GM12878 (cell line): ENCODE results near the gene FAM89B. TPM values are rescaled to one million over a fixed set of nuclear protein-coding genes. Genes with fewer than 3 reads are reported as not detected.

Experiments used
- CBX5 ChIP-seq: sonication (generic); IDR thresholded peaks from 2 replicates; pipeline ENCODE4 v1.6.1; 2016; ENCODE audit warnings: low read depth, moderate library complexity, mild to moderate bottlenecking, inconsistent platforms
- CREB1 ChIP-seq: IDR thresholded peaks from 2 replicates; pipeline ENCODE4 v1.6.1; 2012; ENCODE audit warnings: low read depth, mild to moderate bottlenecking, inconsistent platforms
- EGR1 ChIP-seq, 2 experiments: IDR thresholded peaks; 1 replicate in 1 of 2; 2 replicates in 1 of 2; pipeline ENCODE4 v1.6.1; 2011 to 2012; ENCODE audit warnings: low read depth in 2 of 2, low read length in 2 of 2, borderline replicate concordance in 1 of 2, mild to moderate bottlenecking in 1 of 2, moderate library complexity in 1 of 2
- HCFC1 ChIP-seq: fragments of 150-350 bp; IDR thresholded peaks from 2 replicates; pipeline ENCODE4 v1.6.1; 2014; ENCODE audit warnings: low read length
- MEF2B ChIP-seq: fragments of 450-650 bp; IDR thresholded peaks from 2 replicates; pipeline ENCODE4 v1.6.1; 2018; ENCODE audit warnings: mild to moderate bottlenecking, moderate library complexity; ENCODE audit not compliant: partially characterized antibody, poor library complexity, severe bottlenecking
- MXI1 ChIP-seq: fragments of 150-350 bp; IDR thresholded peaks from 2 replicates; pipeline ENCODE4 v1.6.1; 2011; ENCODE audit warnings: low read depth, mild to moderate bottlenecking, inconsistent platforms, low read length, improper control_type of control experiment
- NR2F1 ChIP-seq: fragments of 450-650 bp; conservative IDR thresholded peaks from 2 replicates; pipeline ENCODE4 v1.6.1; 2017; ENCODE audit warnings: mild to moderate bottlenecking
- PAX8 ChIP-seq: fragments of 450-650 bp; IDR thresholded peaks from 2 replicates; pipeline ENCODE4 v1.6.1; 2017; ENCODE audit warnings: mild to moderate bottlenecking, moderate library complexity
- POLR2A ChIP-seq: IDR thresholded peaks from 2 replicates; pipeline ENCODE4 v1.6.1; 2011; ENCODE audit warnings: low read depth, mild to moderate bottlenecking, low read length
- POLR2AphosphoS2 ChIP-seq: IDR thresholded peaks from 2 replicates; pipeline ENCODE4 v1.6.1; 2011; ENCODE audit warnings: low read depth, mild to moderate bottlenecking, low read length, improper control_type of control experiment, moderate library complexity
- POLR2AphosphoS5 ChIP-seq: IDR thresholded peaks from 2 replicates; pipeline ENCODE4 v1.6.1; 2011; ENCODE audit warnings: mild to moderate bottlenecking, low read length, inconsistent platforms
- RB1 ChIP-seq: fragments of 450-650 bp; formaldehyde crosslinking; IDR thresholded peaks from 2 replicates; pipeline ENCODE4 v1.6.1; 2017; ENCODE audit warnings: mild to moderate bottlenecking, borderline replicate concordance
- RCOR1 ChIP-seq: conservative IDR thresholded peaks from 2 replicates; pipeline ENCODE4 v1.6.1; 2012; ENCODE audit warnings: low read depth, low read length, improper control_type of control experiment
- SMARCA5 ChIP-seq: fragments of 450-650 bp; IDR thresholded peaks from 2 replicates; pipeline ENCODE4 v1.6.1; 2017; ENCODE audit warnings: mild to moderate bottlenecking
- ZNF274 ChIP-seq: IDR thresholded peaks from one replicate; pipeline ENCODE4 v1.8.0; 2011; ENCODE audit not compliant: insufficient read length, insufficient read depth
- polyA plus RNA-seq, 11 experiments: library from polyadenylated mRNA; depleted of rRNA in 4 of 11; unstranded in 6 of 11; stranded (reverse) in 5 of 11; fragments of >200 nt; fragmentation: Nextera tagmentation in 4 of 11; fragmentation: Illumina TruSeq in 1 of 11; extraction: Ambion mirVana in 4 of 11; extraction: Trizol in 1 of 11; gene quantifications; 1 replicate in 1 of 11; 2 replicates in 10 of 11; pipeline versions ENCODE4 v1.2.1 to v1.2.3, GENCODE V29; 2011 to 2016; ENCODE audit warnings: inconsistent platforms in 2 of 11, missing spikeins in 2 of 11, low read depth in 1 of 11
- total RNA-seq, 4 experiments: library from RNA; depleted of rRNA in 3 of 4; stranded (reverse); fragments of >200 nt in 3 of 4; fragmentation: Illumina TruSeq in 1 of 4; extraction: Trizol in 1 of 4; gene quantifications; 2 replicates each; pipeline versions ENCODE4 v1.2.1 to v1.2.3, GENCODE V29; 2013 to 2021
- TF ChIP-seq, protein P1 (sequence below): fragments of 450-650 bp; IDR thresholded peaks from 2 replicates; pipeline ENCODE4 v1.6.1; 2017; ENCODE audit warnings: mild to moderate bottlenecking
- TF ChIP-seq, protein P2 (sequence below): IDR thresholded peaks from 2 replicates; pipeline ENCODE4 v1.6.1; 2011; ENCODE audit warnings: mild to moderate bottlenecking, low read depth, low read length, moderate library complexity; ENCODE audit not compliant: insufficient replicate concordance
- TF ChIP-seq, protein P3 (sequence below): fragments of 450-650 bp; IDR thresholded peaks from 2 replicates; pipeline ENCODE4 v1.6.1; 2016; ENCODE audit warnings: mild to moderate bottlenecking
- TF ChIP-seq, protein P4 (sequence below): IDR thresholded peaks from 2 replicates; pipeline ENCODE4 v1.6.1; 2011; ENCODE audit warnings: borderline replicate concordance, low read depth, mild to moderate bottlenecking, moderate library complexity, low read length; ENCODE audit not compliant: insufficient read depth, poor library complexity, severe bottlenecking
- TF ChIP-seq, protein P5 (sequence below): fragments of 450-650 bp; conservative IDR thresholded peaks from 2 replicates; pipeline ENCODE4 v1.6.1; 2017; ENCODE audit warnings: mild to moderate bottlenecking, moderate library complexity
- TF ChIP-seq, protein P6 (sequence below): IDR thresholded peaks from 2 replicates; pipeline ENCODE4 v1.6.1; 2012; ENCODE audit warnings: low read depth, low read length, improper control_type of control experiment

FAM89B gene
- total and polyA plus RNA-seq, 10 of the 15 experiments (the other 5 are each of a cell fraction or from before 2014, with no cell fraction given): 0.34 to 36.7 (median 9.8) TPM

DNA sequence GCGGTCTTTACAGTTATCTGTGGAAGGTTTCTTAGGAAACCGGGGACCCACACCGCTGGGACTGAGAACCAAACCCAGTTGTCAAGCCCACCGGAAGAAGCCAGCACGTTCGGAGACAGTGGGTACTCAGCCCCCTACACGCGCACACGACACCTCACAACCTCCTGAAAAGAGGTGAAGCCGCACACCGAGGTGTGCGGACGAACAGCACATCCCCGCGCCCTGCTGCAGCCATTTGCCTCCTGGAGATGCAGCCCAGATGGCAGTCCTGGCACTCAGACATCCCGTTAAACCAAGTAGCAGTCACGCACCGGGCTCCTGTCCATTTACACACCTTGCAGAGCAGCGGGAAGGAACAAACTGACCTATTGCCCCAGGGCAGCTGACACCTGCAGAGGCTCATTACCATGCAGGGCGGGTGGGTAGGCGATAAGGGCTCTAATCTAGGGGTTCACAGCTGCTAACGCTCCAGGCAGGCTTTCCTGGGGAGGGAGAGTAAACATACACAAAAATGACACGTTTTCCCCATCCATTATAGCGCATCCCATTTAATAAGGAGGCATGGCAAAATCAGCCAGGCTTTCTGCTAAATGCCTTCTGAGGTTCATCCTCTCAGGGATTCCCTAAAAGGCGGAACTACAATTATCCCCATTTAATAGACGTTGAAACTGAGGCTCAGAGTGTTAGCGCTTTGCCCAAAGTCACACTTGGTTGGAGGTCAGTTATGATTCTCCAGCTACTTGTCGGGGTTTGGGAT, 2.7 kb downstream of the FAM89B start (continued):
- no peak for TF ChIP-seq EGR1 (IDR thresholded peaks at IDR 0.05; ENCODE audit: borderline replicate concordance in 1 of 2, low read depth in 2 of 2, low read length in 2 of 2)
- no peak for TF ChIP-seq MEF2B
- TF ChIP-seq CBX5: no peak
- TF ChIP-seq, protein P1, sequence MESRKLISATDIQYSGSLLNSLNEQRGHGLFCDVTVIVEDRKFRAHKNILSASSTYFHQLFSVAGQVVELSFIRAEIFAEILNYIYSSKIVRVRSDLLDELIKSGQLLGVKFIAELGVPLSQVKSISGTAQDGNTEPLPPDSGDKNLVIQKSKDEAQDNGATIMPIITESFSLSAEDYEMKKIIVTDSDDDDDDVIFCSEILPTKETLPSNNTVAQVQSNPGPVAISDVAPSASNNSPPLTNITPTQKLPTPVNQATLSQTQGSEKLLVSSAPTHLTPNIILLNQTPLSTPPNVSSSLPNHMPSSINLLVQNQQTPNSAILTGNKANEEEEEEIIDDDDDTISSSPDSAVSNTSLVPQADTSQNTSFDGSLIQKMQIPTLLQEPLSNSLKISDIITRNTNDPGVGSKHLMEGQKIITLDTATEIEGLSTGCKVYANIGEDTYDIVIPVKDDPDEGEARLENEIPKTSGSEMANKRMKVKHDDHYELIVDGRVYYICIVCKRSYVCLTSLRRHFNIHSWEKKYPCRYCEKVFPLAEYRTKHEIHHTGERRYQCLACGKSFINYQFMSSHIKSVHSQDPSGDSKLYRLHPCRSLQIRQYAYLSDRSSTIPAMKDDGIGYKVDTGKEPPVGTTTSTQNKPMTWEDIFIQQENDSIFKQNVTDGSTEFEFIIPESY: no peak
- TF ChIP-seq, protein P2, sequence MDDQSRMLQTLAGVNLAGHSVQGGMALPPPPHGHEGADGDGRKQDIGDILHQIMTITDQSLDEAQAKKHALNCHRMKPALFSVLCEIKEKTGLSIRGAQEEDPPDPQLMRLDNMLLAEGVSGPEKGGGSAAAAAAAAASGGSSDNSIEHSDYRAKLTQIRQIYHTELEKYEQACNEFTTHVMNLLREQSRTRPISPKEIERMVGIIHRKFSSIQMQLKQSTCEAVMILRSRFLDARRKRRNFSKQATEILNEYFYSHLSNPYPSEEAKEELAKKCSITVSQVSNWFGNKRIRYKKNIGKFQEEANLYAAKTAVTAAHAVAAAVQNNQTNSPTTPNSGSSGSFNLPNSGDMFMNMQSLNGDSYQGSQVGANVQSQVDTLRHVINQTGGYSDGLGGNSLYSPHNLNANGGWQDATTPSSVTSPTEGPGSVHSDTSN: no peak
- 0 out of 2 replicates have a peak, but pooled peaks have one; percentile 46 for TF ChIP-seq RB1
- TF ChIP-seq, protein P3, sequence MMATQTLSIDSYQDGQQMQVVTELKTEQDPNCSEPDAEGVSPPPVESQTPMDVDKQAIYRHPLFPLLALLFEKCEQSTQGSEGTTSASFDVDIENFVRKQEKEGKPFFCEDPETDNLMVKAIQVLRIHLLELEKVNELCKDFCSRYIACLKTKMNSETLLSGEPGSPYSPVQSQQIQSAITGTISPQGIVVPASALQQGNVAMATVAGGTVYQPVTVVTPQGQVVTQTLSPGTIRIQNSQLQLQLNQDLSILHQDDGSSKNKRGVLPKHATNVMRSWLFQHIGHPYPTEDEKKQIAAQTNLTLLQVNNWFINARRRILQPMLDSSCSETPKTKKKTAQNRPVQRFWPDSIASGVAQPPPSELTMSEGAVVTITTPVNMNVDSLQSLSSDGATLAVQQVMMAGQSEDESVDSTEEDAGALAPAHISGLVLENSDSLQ: no peak
- no peak for TF ChIP-seq PAX8
- TF ChIP-seq, protein P4, sequence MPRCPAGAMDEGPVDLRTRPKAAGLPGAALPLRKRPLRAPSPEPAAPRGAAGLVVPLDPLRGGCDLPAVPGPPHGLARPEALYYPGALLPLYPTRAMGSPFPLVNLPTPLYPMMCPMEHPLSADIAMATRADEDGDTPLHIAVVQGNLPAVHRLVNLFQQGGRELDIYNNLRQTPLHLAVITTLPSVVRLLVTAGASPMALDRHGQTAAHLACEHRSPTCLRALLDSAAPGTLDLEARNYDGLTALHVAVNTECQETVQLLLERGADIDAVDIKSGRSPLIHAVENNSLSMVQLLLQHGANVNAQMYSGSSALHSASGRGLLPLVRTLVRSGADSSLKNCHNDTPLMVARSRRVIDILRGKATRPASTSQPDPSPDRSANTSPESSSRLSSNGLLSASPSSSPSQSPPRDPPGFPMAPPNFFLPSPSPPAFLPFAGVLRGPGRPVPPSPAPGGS: no peak
- peak; percentile 96; the same call in 1 of the 2 replicates for TF ChIP-seq SMARCA5
- TF ChIP-seq, protein P5, sequence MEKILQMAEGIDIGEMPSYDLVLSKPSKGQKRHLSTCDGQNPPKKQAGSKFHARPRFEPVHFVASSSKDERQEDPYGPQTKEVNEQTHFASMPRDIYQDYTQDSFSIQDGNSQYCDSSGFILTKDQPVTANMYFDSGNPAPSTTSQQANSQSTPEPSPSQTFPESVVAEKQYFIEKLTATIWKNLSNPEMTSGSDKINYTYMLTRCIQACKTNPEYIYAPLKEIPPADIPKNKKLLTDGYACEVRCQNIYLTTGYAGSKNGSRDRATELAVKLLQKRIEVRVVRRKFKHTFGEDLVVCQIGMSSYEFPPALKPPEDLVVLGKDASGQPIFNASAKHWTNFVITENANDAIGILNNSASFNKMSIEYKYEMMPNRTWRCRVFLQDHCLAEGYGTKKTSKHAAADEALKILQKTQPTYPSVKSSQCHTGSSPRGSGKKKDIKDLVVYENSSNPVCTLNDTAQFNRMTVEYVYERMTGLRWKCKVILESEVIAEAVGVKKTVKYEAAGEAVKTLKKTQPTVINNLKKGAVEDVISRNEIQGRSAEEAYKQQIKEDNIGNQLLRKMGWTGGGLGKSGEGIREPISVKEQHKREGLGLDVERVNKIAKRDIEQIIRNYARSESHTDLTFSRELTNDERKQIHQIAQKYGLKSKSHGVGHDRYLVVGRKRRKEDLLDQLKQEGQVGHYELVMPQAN: 0 out of 2 replicates have a peak, but pooled peaks have one; percentile 24
- no peak for TF ChIP-seq RCOR1
- no peak for TF ChIP-seq CREB1
- no peak; the same call in 1 of the 2 replicates for TF ChIP-seq HCFC1
- TF ChIP-seq POLR2AphosphoS5: peak; percentile 36
- TF ChIP-seq ZNF274: no peak
- peak; percentile 13 for TF ChIP-seq POLR2A
- TF ChIP-seq MXI1: no peak
- TF ChIP-seq, protein P6, sequence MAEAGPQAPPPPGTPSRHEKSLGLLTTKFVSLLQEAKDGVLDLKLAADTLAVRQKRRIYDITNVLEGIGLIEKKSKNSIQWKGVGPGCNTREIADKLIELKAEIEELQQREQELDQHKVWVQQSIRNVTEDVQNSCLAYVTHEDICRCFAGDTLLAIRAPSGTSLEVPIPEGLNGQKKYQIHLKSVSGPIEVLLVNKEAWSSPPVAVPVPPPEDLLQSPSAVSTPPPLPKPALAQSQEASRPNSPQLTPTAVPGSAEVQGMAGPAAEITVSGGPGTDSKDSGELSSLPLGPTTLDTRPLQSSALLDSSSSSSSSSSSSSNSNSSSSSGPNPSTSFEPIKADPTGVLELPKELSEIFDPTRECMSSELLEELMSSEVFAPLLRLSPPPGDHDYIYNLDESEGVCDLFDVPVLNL: no peak
- peak; percentile 78 for TF ChIP-seq NR2F1
- no peak for TF ChIP-seq POLR2AphosphoS2
